HG03045 (cell line): ENCODE data around the gene FHAD1.
"Not testable (repeated sequence)": the region's sequence is repeated elsewhere in the genome, so short reads cannot be mapped to it uniquely, and the experiment has no call there.

Experiments
- ATAC-seq: cut with Tn5 transposase; IDR thresholded peaks from one replicate; pipeline ENCODE4 v1.9.1; 2021; ENCODE audit warnings: mild to moderate bottlenecking, moderate library complexity; ENCODE audit not compliant: unreplicated experiment

Gene FHAD1

DNA sequence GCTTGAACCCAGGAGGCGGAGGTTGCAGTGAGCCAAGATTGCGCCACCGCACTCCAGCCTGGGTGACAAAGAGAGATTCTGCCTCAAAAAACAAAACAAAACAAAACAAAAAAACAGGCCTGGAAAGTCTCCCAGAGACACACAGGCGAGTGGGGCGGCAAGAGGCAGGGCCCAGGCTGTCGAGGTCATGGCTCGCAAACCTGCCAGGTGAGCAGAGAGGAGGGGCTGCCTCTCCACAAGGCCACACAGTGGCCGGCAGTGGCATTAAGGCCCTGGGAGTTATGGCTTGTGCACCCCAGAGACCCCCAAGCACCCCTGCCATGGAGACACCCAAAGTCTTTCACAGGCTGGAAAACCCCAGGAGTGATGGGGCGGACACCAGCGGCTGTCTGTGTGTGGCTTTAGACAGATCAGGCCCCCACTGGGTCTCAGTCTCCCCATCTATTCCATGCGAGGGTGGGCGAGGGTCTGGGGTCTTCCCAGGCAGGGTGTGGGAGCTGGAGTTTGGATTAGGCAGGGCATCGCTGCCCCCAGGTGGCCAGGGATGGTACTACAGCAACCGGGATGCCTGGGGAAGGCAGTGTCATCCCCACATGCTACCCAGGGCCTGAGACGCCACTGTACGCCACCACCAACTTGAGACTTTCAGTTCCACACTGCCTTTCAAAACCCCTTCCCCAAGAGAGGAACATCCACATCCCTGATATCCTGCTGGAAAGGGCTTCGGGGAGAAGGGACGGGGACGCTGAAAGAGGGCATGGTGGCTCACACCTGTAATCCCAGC is 184.0 kb downstream of the FHAD1 start:
- ATAC-seq, result no peak

DNA sequence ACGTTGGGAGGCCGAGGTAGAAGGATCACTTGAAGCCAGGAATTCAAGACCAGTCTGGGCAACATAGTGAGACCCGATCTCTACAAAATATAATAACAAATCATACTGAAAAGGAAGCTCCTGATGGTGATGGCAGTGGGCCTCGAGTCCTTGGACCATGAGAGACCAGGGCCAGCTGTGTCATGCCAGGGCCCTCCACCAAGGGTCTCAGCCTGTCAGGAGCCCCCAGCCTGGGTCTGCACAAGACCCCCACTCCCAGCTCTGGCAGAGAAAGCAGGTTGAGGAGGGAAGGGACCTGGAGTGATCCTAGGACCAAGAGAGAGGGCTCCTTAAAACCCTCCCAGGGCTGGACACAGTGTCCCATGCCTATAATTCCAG is 184.5 kb downstream of the FHAD1 start:
- no peak for ATAC-seq

DNA sequence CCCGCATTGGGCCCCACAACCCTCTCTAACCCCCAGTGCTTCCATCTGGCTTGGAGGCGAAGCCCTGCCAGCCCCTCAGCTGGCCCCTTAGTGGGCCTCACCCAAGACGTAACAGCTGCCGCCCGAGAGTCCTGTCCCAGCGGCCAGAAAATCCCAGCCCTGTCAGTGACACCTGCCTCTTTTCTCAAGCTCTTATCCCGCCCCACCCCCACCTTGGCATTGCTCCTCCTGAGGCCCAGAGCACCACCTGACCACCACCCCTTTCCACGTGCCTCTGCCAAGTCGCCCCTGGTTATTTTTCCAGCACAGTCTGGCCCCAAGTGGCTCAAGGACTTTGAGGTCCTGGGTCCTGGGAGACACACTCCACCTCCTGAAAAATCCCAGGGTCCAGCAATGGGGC is 185.3 kb downstream of the FHAD1 start:
- ATAC-seq, result no peak

DNA sequence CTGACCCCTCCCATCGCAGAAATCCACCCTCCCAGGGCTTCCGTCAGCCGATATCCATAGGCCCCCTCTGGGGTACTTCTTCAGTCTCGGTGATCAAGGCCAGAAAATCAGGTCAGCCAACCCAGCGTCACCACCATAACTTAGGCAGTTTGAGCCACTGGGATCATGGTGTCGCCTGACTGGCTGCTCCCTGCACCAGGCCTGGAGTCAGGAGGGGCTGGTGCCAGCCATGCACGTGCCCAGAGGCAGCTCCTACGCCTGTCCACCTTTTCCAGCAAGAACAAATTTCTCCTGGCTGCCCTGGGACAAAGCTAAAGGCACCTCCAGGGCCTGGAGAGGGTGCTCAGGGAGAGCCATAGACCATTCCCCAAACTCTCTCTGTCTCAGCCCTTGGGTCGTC is 186.4 kb downstream of the FHAD1 start:
- no peak for ATAC-seq

DNA sequence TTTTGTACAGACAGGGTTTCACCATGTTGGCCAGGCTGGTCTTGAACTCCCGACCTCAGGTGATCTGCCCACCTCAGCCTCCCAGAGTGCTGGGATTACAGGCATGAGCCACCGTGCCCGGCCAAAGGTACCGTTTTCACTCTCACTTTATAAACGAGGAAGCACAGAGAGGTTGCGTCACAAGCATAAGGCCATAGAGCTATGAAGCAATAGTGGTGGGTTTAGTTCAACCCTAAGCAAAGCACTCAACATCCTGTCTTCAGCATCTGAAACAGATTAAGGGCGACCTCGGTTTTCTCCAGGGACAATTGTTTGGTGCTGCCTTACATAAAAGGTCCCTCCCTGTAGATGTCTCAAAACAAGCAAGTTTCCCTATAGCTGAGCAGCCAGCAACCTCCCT is 187.7 kb downstream of the FHAD1 start:
- not testable (repeated sequence) for ATAC-seq

DNA sequence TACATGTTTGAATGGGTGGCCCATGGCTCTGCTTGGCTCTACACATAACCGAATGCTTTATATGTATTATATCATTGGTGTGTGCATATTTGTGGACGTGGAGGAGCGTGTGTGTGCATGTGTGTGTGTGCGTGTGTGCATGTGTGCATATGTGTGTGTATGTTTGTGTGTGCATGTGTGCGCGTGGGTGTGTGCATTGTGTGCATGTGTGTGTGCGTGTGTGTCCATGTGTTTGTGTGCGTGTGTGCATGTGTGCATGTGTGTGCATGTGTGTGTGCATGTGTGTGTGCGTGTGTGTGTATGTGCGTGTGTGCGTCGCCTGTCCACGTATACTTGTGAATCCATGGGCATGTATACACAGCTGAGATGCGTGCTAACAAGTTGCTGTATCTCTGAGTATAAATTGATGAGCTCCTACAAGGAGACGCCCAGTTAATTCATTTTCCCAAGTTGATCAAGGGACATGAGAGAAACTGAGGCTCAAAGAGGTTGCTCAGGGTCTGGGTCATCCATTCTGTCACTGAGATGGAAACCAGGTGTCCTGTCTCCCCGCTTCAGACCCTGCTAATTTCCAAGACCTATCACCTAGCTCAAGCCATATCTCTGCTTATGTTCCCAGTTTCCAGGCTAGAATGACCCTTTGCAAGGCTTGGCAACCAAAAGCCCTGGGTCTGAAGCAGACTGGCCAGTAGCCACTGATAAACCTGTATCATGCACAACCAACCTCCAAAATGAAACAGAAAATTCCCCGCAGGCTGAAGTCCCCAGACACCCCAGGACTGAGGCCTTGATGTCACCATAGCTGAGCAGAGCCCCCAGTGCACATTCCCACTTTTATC is 188.4 kb downstream of the FHAD1 start:
- no peak for ATAC-seq

DNA sequence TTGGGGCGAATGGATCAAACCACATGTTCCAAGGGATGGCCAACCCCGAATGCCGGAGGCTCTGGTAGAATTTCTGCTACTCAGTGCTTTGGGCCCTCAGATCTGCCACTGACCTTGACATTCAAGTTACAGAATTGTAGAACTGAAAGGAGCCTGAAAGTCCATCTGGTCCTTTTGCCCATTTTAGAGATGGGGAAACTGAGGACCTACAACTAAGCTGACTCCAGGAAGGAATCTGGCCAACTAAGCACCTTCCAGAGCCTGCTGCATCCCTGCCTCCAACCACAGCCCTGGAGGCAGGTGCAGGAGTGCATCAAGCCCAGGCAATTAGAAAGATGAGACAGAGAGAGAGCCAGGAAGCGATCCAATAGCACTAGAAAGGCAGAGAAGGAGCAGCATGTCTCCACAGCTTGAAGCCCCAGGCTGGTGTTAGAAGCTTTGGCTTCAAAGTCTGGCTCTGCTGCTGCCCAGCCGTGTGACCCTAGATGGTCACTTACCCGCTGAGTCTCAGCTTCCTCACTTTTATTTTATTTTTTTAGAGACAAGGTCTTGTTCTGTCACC is 189.9 kb downstream of the FHAD1 start:
- ATAC-seq, result no peak

DNA sequence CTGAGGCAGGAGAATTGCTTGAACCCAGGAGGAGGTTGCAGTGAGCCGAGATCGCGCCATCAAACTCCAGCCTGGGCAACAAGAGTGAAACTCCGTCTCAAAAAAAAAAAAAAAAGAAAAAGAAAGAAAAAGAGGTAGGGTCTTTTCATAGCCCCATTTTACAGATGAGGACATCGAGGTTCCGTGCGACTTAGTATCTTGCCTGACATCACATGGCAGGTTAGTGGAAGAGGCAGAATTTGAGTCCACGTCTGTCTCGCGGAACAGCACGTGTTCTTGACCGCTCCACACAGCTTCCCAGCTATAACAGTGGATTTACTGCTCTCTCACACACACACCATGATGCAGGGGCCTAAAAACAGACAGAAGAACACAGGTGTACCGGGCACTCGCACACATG is 192.3 kb downstream of the FHAD1 start:
- no peak for ATAC-seq

DNA sequence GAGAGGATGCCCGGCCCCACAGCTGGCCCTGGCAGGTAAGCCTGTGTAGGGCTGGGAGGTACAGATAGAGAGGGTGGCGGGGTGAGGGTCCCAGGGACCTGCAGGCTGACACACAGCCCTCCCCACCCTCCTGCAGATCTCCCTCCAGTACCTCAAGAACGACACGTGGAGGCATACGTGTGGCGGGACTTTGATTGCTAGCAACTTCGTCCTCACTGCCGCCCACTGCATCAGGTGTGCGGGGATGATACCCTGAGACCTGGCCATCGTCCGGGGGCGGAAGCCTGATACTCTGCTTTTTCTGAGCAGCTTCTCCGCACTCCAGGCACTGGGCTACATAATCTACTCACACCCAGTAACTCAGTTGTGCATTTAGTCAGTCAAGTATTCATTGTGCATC is 193.3 kb downstream of the FHAD1 start:
- ATAC-seq, result no peak

DNA sequence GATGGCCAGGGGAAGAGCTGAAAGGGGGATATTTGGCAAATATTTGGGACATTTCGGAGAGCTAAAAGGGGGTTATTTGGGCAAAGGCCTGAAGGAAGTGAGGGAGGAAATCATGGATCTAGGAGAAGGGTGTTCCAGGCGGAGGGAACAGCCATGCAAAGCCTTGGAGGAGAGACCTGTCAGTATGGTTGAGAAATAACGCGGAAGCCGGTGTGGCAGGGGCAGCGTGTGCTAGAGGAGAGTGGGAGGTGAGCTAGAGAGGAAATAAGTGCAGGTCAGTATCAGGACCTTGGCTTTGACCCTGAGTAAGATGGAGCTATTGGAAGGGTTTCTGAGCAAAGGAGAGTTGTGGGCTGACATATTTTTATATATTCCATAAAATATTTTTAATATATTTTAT is 194.2 kb downstream of the FHAD1 start:
- no peak for ATAC-seq

DNA sequence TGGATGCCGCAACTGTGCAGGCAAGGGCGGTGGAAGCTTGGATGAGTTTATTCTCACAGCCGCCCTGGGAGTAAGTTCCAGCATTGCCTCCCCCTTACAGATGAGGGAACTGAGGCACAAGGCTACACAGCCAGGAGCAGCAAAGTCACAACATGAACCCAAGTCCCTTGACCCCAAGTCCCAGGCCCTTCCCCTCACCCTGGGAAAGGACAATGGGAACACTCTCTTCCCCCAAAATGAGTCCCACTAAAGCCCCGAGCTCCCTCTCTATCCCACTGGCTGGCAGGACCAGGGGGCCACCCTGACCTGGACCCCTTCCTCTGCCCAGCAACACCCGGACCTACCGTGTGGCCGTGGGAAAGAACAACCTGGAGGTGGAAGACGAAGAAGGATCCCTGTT is 195.1 kb downstream of the FHAD1 start:
- no peak for ATAC-seq

DNA sequence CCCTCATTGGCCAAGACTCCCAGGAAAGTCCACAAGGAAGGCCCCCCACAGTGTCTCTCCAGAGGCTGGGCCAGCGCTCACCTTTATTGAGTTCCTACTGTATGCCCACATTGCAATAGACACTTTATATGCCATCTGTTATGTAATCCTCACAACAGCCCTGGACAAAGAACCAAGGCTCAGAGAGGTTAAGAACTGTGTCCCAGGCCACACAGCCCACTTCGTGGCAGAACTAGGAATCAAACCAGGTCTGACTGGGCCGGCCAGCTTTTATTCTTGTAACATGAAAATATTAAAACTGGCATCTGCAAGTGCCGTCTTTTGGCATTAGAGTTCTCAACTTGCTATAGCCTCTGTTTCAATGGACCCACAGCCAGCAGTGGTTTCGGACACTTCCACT is 195.7 kb downstream of the FHAD1 start:
- ATAC-seq, result no peak

DNA sequence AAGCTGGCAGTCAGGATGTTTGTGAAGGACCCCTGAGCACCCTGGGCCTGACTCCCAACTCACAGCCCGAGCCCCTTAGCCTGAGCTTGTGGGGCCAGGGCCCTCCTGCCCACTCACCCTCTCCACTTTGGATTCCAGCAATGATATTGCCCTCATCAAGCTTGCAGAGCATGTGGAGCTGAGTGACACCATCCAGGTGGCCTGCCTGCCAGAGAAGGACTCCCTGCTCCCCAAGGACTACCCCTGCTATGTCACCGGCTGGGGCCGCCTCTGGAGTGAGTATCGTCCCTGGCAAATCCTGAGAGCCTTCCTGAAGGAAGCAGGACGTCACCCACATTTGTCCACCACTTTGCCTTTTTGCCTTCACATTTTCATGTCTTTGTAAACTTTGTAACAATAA is 196.3 kb downstream of the FHAD1 start:
- no peak for ATAC-seq

DNA sequence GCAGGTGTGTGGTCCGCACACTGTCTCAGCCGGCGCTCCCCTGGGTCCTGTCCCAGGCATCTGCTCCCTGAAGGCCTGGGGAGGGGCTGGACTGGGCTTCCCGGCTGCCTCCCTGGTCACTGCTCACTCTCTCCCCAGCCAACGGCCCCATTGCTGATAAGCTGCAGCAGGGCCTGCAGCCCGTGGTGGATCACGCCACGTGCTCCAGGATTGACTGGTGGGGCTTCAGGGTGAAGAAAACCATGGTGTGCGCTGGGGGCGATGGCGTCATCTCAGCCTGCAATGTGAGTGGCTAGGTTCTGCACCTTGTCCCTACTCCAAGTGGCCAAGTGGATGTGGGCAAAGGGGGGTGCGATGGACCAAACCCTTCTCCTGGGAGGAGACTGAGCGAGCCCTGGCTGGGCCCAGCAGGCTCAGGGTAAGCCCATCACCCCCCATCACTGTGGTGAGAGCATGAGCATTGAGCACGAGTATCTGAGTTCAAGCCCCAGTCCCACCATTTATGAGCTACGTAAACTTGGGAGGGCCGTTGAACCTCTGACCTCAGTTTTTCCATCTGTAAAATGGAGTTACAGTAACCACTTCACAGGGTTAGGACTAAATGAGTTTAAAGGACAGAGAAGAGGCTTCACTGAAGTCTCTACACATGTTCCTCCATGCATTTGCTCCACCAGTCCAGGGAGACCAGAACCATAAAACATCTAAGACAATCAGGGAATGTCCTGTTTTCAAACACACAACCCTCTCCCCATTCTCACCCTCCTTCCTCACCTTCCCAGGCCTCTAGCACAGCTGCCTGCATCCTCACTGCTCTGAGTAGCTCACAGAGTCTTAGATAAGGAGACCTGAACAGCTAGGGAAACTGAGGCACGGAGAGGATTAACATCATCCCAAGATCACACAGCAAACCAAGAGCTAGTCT is 197.7 kb downstream of the FHAD1 start:
- no peak for ATAC-seq

DNA sequence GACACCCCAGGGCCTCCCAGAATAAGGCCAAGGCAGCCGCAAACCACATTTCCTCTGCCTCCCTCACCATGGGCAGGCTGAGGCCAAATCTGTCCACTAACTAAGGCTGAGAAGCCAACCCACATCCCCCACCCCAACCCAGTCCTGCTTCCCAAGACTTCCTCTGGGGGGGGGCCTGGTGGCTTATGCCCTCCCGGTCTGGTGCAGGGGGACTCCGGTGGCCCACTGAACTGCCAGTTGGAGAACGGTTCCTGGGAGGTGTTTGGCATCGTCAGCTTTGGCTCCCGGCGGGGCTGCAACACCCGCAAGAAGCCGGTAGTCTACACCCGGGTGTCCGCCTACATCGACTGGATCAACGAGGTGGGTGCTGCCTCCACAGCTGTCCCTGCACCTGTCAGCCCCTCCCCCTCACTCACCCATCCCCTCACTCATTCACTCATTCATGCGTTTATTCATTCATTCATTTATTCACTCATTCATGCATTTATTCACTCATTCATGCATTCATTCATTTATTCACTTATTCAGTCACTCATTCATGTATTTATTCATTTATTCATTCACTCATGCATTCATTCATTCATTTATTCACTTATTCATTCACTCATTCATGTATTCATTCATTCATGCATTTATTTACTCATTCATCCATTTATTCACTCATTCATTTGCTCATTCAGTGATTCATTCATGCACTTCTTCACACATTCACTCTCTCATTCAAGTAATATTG is 198.5 kb downstream of the FHAD1 start:
- no peak for ATAC-seq

DNA sequence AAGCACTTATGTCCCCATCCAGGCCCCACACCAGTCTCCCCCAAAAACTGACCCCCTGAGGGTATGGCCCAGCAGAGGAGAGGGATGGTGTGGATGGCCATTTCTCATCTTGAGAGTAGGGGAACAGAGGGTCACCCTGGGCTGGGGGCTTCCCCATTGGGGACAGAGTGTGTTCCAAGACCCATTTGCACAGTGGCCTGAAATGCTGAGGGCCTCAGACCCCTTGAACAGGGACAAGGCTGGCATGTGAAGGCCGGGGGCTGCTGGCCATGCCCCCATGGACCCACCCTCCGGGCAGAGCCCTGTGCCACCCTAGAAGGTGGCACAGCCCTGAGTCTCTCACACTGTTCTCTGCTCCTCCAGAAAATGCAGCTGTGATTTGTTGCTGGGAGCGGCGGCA is 199.2 kb downstream of the FHAD1 start:
- ATAC-seq, result no peak
